DMS53 treated with DMSO at 0.1 percent for 48 hours (cell line): ENCODE results near the gene NAT16.
"Not testable (repeated sequence)": the region's sequence is repeated elsewhere in the genome, so short reads cannot be mapped to it uniquely, and the experiment has no call there.

Experiments
- DNase-seq: peaks from one replicate; lab custom pipeline; 2025; ENCODE audit not compliant: unreplicated experiment; lab: John Stamatoyannopoulos, UW

NAT16 gene

DNA sequence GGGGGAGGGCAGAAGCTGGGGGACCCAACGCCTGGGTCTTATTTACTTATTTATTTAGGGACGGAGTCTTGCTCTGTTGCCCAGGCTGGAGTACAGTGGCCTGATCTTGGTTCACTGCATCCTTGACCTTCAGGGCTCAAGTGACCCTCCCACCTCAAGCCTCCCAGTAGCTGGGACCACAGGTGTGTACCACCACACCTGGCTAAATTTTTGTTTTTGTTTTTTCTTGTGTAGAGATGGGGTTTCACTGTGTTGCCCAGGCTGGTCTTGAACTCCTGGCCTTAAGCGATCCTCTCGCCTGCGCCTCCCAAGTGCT, 22.5 kb upstream of the NAT16 start:
- no peak for DNase-seq

GRCh38 chr7:101201695-101202602, 21.9 kb upstream of the NAT16 start:
- DNase-seq, result no peak

- DNase-seq, result no peak
These were observed 20.9 kb upstream of the NAT16 start, which contains the start of gene MOGAT3 for GRCh38 chr7:101200862-101201599. Gene MOGAT3 (minus strand): TSS chr7:101201036. CDS start chr7:101200854, 182 bp downstream.

DNA sequence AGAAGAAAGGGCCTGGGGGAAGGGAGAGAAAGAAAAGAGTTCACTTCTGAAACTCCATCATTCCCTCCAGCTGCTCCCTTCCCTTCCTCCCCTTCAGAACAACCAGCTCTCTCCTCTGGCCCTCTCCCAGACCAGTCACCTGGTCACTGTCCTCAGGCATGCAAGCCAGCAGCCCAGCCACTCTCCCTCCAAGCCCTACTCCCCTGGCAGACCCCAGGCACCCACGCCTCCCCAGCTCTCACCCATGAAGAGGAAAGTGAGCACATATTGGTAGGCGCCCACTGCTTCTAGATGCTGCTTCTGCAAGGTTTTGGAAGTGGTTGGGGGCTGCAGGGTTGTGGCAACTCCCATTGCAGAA, 20.4 kb upstream of the NAT16 start:
- DNase-seq, result no peak

DNA sequence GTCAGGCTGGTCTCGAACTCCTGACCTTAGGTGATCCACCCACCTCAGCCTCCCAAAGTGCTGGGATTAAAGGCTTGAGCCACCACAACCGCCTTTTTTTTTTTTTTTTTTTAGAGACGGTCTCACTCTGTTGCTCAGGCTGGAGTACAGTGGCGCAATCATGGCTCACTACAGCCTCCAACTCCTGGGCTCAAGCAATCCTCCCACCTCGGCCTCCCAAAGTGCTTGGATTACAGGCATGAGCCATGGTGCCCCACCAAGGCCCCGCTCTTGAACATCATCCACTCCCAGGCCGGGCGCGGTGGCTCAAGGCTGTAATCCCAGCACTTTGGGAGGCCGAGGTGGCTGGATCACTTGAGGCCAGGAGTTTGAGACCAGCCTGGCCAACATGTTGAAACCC, 19.4 kb upstream of the NAT16 start:
- not testable (repeated sequence) for DNase-seq

DNA sequence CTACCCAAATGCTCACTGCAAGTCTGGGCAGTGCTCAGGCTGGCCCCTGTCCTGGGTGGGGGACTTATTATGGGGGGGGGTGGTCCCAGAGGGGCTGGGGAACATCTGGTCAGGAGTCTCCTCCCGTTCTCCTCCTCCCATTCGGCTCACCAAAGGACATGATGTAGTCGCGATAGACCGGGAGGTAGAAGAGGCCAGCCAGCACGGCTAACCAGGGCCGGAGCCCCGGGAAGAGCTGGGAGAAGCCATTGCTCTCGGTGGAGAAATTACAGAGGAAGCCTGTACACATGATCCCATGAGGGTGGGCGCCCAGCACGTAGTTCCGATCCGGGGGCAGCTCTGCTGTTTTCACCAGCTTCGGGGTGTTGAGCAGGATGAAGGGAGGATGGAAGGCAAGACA, 18.4 kb upstream of the NAT16 start:
- no peak for DNase-seq

- DNase-seq, result no peak
These were observed 17.9 kb upstream of the NAT16 start for GRCh38 chr7:101197991-101198390.

GRCh38 chr7:101195884-101196283, 15.8 kb upstream of the NAT16 start:
- no peak for DNase-seq

DNA sequence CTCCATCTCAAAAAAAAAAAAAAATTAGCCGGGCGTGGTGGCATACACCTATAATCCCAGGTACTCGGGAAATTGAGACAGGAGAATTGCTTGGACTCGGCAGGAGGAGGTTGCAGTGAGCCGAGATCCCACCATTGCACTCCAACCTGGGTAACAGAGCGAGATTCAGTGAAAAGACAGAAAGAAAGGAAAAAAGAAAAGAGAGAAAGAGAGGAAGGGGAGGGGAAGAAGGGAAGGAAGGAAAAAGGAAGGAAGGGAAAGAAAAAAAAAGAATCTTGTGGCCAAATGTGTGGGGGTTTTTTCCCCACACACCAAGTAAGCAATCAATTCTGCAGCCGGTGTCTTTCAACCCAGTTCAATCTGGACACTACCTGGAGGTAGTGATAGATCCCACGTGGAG, 9.0 kb upstream of the NAT16 start:
- no peak for DNase-seq

- DNase-seq, result no peak
These were observed 6.8 kb upstream of the NAT16 start for GRCh38 chr7:101186844-101187428.

DNA sequence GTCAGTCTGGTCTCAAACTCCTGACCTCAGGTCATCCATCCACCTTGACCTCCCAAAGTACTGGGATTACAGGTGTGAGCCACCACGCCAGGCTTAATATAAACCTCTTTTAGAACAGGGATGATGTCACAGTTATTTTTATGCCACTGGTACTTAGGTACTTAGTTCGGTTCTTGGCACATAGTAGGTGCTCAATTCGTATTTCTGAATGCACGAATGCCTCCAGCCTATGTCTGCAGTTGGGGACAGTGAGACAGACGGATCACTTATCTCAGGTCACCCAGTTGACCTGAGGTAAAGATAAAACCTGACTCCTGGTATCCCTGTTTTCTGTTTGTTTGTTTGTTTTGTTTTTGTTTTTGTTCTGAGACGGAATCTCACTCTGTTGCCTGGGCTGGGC, 6.1 kb upstream of the NAT16 start:
- no peak for DNase-seq

- DNase-seq, result no peak
These were observed 5.3 kb upstream of the NAT16 start for GRCh38 chr7:101185258-101185839.

DNA sequence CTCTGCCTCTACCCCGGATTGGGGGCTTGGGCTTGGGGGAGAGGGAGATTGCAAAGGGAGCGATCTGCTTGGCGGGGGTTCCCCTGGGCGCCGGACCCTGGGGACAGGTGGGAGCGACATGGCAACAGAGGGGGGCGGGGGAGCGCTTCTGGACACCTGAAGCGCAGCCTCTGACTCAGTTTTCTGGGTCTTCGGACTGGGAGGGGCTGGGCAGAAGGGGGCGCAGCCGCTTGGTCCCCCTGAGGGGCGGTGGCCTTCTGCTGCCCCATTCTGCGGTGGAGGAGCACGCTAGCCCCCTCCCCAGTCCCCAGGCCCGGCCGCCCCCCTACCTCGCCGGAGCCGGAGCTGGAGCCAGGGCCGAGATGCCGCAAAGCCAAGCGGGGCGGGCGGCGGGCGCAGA, 380 bp downstream of the NAT16 start:
- DNase-seq, result no peak

DNA sequence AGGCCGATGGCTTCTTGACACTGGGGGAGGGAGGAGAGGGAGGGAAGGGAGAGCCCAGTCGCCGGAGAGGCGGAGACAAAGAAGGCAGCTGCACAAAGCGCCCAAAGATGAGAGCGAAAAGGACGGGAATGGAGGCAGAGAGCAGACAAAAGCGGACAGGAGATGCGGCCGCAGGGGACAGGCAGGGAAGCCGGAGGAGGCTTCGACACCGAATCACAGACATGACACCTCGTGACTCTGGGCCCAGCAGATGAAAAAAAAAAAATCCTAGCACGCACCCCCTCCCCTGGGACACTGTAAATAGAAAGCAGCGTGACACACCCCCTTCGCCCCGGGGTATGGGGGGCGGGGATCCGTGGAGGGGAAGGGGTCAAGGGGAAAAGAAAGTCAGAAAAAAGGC, 976 bp downstream of the NAT16 start:
- no peak for DNase-seq

- no peak for DNase-seq
These were observed 2.4 kb downstream of the NAT16 start for GRCh38 chr7:101177644-101178043.

DNA sequence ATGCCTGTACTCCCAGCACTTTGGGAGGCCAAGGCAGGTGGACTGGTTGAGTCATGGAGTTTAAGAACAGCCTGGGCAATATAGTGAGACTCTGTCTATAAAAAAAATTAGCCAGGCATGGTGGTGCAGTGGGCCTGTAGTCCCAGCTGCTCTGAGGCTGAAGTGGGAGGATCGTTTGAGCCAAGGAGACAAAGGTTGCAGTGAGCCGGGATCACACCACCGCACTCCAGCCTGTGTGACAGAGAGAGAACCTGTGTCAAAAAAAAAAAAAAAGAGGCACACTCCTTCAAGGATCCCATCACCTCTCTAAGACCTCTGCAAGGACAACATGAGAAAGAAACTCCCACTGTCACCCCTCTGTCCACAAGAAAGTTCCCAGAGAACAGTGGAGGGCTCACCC, 4.4 kb downstream of the NAT16 start:
- no peak for DNase-seq

- no peak for DNase-seq
These were observed 5.7 kb downstream of the NAT16 start for GRCh38 chr7:101174322-101174854.

DNA sequence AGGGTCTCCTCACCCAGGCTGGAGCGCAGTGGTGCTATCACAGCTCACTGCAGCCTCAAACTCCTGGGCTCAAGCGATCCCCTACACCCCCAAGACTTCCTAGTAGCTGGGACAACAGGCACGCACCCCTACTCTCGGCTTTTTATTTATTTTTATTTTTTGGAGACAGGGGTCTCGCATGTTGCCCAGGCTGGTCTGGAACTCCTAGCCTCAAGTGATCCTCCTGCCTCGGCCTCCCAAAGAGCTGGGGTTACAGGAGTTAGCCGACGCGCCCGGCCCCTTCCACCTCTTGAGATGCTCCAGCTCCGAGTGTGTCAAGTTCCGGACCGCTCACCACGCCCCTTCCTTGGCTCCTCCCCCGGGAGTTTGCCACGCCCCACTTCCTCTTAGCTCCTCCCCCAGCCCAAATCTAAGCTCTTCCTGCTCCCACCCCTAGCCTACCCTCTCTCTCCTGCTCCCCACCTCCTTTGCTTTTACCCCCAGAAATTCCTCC, 6.3 kb downstream of the NAT16 start:
- DNase-seq, result no peak

DNA sequence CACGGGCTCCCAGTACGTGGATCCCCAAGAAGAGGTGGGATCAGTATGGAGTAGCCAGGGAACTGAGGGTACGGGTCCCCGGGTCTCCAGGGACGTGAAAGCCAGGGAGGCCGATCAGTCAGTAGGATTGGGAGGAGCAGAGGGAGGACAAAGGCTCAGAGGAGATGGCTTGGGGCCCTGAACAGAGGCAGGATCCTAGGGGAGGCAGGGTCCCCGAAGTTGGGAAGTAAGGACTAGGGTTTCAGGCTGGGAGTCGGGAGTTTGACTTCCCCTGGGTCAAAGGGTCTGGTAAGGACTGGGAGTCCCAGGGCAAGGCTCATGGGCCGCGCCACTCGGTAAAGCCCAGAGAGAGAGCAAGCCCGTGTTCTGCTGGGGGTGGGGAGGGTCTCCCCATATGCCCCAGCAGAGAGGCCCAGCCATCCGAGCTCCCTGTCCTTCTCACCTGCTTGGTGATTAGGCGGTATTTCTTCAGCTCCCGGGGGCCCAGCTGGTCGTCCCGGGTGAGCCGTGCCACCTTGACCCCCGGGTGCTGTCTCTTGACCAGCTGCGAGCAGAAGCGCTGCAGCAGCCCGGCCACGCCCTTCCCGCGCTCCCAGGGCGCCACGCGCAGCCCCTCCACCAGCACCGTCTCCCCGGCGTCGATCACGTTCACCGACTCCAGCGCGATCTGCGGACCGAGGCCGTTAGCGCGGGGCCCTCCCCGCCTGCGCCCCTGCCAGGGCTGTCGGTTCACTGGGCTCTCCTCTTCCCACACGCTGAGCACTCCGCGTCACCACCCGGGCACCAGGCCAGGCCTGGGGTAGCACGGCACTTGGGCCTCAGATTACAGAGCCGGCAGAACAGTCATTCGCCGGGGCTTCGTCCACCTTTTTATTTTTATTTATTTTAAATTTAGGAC, 7.0 kb downstream of the NAT16 start:
- DNase-seq, result peak; percentile 61
